Measurements from ENCODE around the gene CSTA. TPM values are rescaled to one million over a fixed set of nuclear protein-coding genes. Genes with fewer than 3 reads are reported as not detected.
A peak's percentile ranks its signal among the peaks of the same experiment; 100 is the strongest.

CSTA gene
- total RNA-seq, result not detected in 2 replicates

GRCh38 chr3:122324871-122325323 is at the start of gene CSTA:
Gene CSTA, plus strand, starts transcription at chr3:122325248. Its CDS starts 45 bp downstream, at chr3:122325293.
- no peak for DNase-seq

GRCh38 chr3:122281891-122282290 is 43.2 kb upstream of the CSTA start:
- DNase-seq, result no peak

- no peak for DNase-seq
Observed at GRCh38 chr3:122283796-122284445, 41.1 kb upstream of the CSTA start.

GRCh38 chr3:122284486-122284885 is 40.6 kb upstream of the CSTA start:
- DNase-seq, result no peak

GRCh38 chr3:122294359-122294758 is 30.7 kb upstream of the CSTA start:
- DNase-seq, result no peak

GRCh38 chr3:122295266-122296062 is 29.6 kb upstream of the CSTA start:
- DNase-seq, result no peak

- no peak for DNase-seq
Observed at GRCh38 chr3:122298239-122298638, 26.8 kb upstream of the CSTA start.

- DNase-seq, result no peak
Observed at GRCh38 chr3:122299215-122299614, 25.8 kb upstream of the CSTA start.

- peak; percentile 41 for DNase-seq
Observed at GRCh38 chr3:122299872-122300460, 25.1 kb upstream of the CSTA start.

- DNase-seq, result no peak
Observed at GRCh38 chr3:122301063-122301462, 24.0 kb upstream of the CSTA start.

- DNase-seq, result peak; percentile 4
Observed at GRCh38 chr3:122305818-122306621, 19.0 kb upstream of the CSTA start.

GRCh38 chr3:122306622-122306953 is 18.5 kb upstream of the CSTA start:
- no peak for DNase-seq

- DNase-seq, result no peak
Observed at GRCh38 chr3:122307094-122307687, 17.9 kb upstream of the CSTA start.

- DNase-seq, result no peak
Observed at GRCh38 chr3:122307976-122308375, 17.1 kb upstream of the CSTA start.

- no peak for DNase-seq
Observed at GRCh38 chr3:122310361-122310760, 14.7 kb upstream of the CSTA start.

GRCh38 chr3:122312826-122313225 is 12.2 kb upstream of the CSTA start:
- no peak for DNase-seq

- DNase-seq, result no peak
Observed at GRCh38 chr3:122313281-122313680, 11.8 kb upstream of the CSTA start.

- no peak for DNase-seq
Observed at GRCh38 chr3:122314228-122314876, 10.7 kb upstream of the CSTA start.

GRCh38 chr3:122315619-122316018 is 9.4 kb upstream of the CSTA start:
- no peak for DNase-seq

- DNase-seq, result no peak
Observed at GRCh38 chr3:122316368-122316767, 8.7 kb upstream of the CSTA start.

- DNase-seq, result no peak
Observed at GRCh38 chr3:122318620-122319019, 6.4 kb upstream of the CSTA start.

All from dermis blood vessel endothelial cell (primary cell).